Hepatocyte (in vitro differentiated cells): ENCODE data around the gene KRT222.

Experiments
- EZH2 ChIP-seq: fragments of 200-600 bp; sonication (generic); IDR thresholded peaks from 2 replicates; pipeline ENCODE4 v1.6.1; 2016; ENCODE audit warnings: antibody characterized with exemption, mild to moderate bottlenecking, borderline replicate concordance
- EZH2phosphoT487 ChIP-seq: fragments of 200-600 bp; sonication (generic); IDR thresholded peaks from one replicate; pipeline ENCODE4 v1.6.1; 2018; ENCODE audit warnings: antibody characterized with exemption, mild to moderate bottlenecking, low read depth, moderate library complexity; ENCODE audit not compliant: unreplicated experiment, severe bottlenecking
- TF ChIP-seq, protein P1 (sequence below): fragments of 200-600 bp; sonication (generic); IDR thresholded peaks from 2 replicates; pipeline ENCODE4 v1.5.1; 2016; ENCODE audit warnings: antibody characterized with exemption, mild to moderate bottlenecking; ENCODE audit not compliant: poor library complexity

DNA sequence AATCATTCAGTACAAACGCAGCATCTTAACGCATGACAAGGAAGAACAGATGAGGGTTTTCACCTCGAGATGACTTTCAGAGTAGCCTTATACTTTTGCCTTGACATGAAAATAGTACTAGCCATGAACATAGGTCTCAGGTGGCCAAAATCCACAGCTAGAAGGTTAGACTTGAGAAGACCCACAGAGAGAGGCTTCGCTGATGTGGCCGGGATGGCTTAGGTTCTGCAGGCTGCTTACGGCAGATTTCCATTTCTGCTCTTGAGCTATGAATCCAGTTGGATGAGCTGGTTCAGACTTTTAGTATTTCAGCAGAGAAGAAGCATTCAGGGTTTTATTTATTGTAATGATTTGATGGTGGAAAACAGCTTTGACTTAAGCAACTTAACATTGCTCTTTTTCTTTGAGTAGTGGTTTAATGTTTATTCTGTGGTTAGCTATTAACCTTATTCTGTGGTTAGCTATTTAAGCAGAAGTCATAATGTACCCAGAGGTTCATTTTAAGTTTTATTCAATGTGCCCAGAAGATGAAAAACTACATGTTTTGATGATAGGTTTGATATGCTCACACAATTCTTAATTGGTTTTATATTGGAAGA lies 31.0 kb upstream of the KRT222 start:
- TF ChIP-seq, protein P1, sequence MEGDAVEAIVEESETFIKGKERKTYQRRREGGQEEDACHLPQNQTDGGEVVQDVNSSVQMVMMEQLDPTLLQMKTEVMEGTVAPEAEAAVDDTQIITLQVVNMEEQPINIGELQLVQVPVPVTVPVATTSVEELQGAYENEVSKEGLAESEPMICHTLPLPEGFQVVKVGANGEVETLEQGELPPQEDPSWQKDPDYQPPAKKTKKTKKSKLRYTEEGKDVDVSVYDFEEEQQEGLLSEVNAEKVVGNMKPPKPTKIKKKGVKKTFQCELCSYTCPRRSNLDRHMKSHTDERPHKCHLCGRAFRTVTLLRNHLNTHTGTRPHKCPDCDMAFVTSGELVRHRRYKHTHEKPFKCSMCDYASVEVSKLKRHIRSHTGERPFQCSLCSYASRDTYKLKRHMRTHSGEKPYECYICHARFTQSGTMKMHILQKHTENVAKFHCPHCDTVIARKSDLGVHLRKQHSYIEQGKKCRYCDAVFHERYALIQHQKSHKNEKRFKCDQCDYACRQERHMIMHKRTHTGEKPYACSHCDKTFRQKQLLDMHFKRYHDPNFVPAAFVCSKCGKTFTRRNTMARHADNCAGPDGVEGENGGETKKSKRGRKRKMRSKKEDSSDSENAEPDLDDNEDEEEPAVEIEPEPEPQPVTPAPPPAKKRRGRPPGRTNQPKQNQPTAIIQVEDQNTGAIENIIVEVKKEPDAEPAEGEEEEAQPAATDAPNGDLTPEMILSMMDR: no peak
- TF ChIP-seq EZH2phosphoT487 (no peak), EZH2 (no peak)
